HG03342 (cell line): ENCODE results near the gene DNAH12.
"Not testable (repeated sequence)": the region's sequence is repeated elsewhere in the genome, so short reads cannot be mapped to it uniquely, and the experiment has no call there.

Experiments used
- ATAC-seq: cut with Tn5 transposase; IDR thresholded peaks from one replicate; pipeline ENCODE4 v1.9.1; 2021; ENCODE audit warnings: mild to moderate bottlenecking, moderate library complexity; ENCODE audit not compliant: unreplicated experiment

The DNAH12 gene

GRCh38 chr3:57335283-57335938, 208.7 kb downstream of the DNAH12 start:
- no peak for ATAC-seq

GRCh38 chr3:57331078-57331610, 213.0 kb downstream of the DNAH12 start:
- no peak for ATAC-seq

- ATAC-seq: not testable (repeated sequence)
Measured at GRCh38 chr3:57326498-57326897, 217.6 kb downstream of the DNAH12 start.

- no peak for ATAC-seq
Measured at GRCh38 chr3:57314204-57314603, 229.9 kb downstream of the DNAH12 start.

GRCh38 chr3:57309769-57310360, 234.3 kb downstream of the DNAH12 start:
- ATAC-seq: no peak

GRCh38 chr3:57303520-57303919, 240.6 kb downstream of the DNAH12 start:
- ATAC-seq: not testable (repeated sequence)

GRCh38 chr3:57298041-57298440, 246.1 kb downstream of the DNAH12 start:
- ATAC-seq: no peak

GRCh38 chr3:57292897-57293526, 251.1 kb downstream of the DNAH12 start:
- no peak for ATAC-seq

GRCh38 chr3:57292159-57292896, 251.8 kb downstream of the DNAH12 start, which contains the start of gene ASB14:
ASB14 (minus strand) TSS chr3:57292685; CDS start chr3:57292033, 652 bp downstream.
- ATAC-seq: no peak

- ATAC-seq: no peak
Measured at GRCh38 chr3:57288403-57288802, 255.7 kb downstream of the DNAH12 start.

- ATAC-seq: no peak
Measured at GRCh38 chr3:57287205-57287604, 256.9 kb downstream of the DNAH12 start.

GRCh38 chr3:57283334-57283733, 260.8 kb downstream of the DNAH12 start:
- no peak for ATAC-seq

- ATAC-seq: no peak
Measured at GRCh38 chr3:57281715-57282114, 262.4 kb downstream of the DNAH12 start.

GRCh38 chr3:57279685-57280084, 264.5 kb downstream of the DNAH12 start:
- no peak for ATAC-seq

GRCh38 chr3:57278237-57278636, 265.9 kb downstream of the DNAH12 start:
- no peak for ATAC-seq

- no peak for ATAC-seq
Measured at GRCh38 chr3:57275393-57275792, 268.8 kb downstream of the DNAH12 start.

GRCh38 chr3:57274845-57275244, 269.3 kb downstream of the DNAH12 start:
- ATAC-seq: no peak

- no peak for ATAC-seq
Measured at GRCh38 chr3:57268416-57268815, 275.7 kb downstream of the DNAH12 start.

- ATAC-seq: no peak
Measured at GRCh38 chr3:57261929-57262328, 282.2 kb downstream of the DNAH12 start.

- ATAC-seq: no peak
Measured at GRCh38 chr3:57261119-57261518, 283.0 kb downstream of the DNAH12 start.

GRCh38 chr3:57257678-57258077, 286.5 kb downstream of the DNAH12 start:
- ATAC-seq: no peak
